Upper lobe of left lung (tissue), 4 donors: ENCODE results near the gene PTPRG.

Experiments used
- CTCF ChIP-seq, 6 experiments: fragments of 450-650 bp in 4 of 6; fragments of 200-600 bp in 2 of 6; sonication (generic) in 2 of 6; IDR thresholded peaks; one replicate each; pipeline ENCODE4 v1.5.1; 2016 to 2019; ENCODE audit warnings: antibody characterized with exemption in 6 of 6
- EP300 ChIP-seq, 4 donors: sonication (generic); formaldehyde crosslinking; IDR thresholded peaks; one replicate each; pipeline ENCODE4 v1.5.1; 2017; ENCODE audit warnings: antibody characterized with exemption in 4 of 4, control low read depth in 2 of 4
- POLR2A ChIP-seq, 4 donors: fragments of 450-650 bp; IDR thresholded peaks; one replicate each; pipeline ENCODE4 v1.5.1; 2016 to 2017; ENCODE audit warnings: antibody characterized with exemption in 4 of 4, mild to moderate bottlenecking in 2 of 4
- POLR2AphosphoS5 ChIP-seq, 2 donors: sonication (generic); formaldehyde crosslinking; IDR thresholded peaks; one replicate each; pipeline ENCODE4 v1.5.1; 2017; ENCODE audit warnings: antibody characterized with exemption in 2 of 2

- TF ChIP-seq CTCF (IDR thresholded peaks at IDR 0.05) (no peak), POLR2A (IDR thresholded peaks at IDR 0.05) (no peak), POLR2AphosphoS5 (IDR thresholded peaks at IDR 0.05) (no peak), EP300 (IDR thresholded peaks at IDR 0.05) (no peak)
Measured at GRCh38 chr3:62010989-62011388, 449.6 kb downstream of the PTPRG start.
